Cerebellar cortex (tissue), 1 donor: ENCODE measurements around the gene MXRA8.
"Not testable (repeated sequence)": the region's sequence is repeated elsewhere in the genome, so short reads cannot be mapped to it uniquely, and the experiment has no call there.

Source experiments
- DNase-seq: peaks from one replicate; pipeline ENCODE4 v3.0.0-alpha.2; 2015; ENCODE audit warnings: low spot score

MXRA8 gene

DNA sequence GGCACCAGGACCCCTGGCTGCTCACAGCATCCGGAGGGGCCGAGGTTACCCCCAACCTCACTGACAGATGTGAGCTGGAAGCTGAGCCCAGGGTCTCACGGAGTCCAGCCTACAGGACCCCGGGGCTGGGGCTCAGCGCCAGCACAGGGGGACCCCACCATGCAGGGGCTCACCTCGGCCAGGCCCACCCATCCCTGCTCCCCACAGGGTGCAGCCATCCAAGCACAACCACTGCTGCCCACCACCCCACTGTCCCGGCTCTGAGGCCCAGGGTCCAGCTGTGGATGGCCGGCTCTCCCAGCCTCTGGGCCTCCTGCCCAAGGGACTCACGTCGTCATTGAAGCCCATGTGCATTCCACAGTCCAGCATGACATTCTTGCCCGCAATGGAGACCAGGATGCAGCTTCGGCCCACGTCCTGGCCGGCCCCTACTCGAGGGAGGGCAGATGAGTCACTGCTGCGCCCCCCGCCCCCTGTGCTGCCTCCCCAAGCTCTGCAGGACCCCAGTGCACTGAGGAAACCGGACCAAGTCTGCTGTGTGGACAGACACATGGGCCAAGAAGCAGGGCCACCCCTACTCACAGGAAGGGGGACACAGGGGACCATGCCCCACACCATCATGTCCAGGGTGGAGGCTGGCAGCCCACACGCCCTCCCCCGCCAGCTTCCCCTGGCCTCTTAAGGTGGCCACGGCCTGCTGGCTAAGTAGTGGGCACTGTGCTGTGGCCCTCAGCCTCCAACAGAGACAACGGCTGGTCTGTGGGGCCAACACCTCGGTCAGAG is 37.5 kb downstream of the MXRA8 start:
- DNase-seq = no peak

DNA sequence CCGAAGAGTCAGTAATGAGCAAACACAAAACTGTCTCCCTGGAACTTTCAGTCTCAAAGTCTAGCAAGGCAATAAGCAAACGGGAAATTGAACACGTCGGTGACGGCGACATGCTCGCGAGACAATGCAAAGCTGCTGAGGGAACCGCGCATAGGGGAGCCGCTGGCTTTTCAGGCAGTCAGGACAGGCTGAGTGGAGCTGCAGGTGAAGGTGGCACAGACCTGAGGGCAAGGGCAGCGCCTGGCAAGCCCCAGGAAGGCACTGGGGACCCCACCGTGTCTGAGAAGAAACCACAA is 38.8 kb downstream of the MXRA8 start:
- no peak for DNase-seq

DNA sequence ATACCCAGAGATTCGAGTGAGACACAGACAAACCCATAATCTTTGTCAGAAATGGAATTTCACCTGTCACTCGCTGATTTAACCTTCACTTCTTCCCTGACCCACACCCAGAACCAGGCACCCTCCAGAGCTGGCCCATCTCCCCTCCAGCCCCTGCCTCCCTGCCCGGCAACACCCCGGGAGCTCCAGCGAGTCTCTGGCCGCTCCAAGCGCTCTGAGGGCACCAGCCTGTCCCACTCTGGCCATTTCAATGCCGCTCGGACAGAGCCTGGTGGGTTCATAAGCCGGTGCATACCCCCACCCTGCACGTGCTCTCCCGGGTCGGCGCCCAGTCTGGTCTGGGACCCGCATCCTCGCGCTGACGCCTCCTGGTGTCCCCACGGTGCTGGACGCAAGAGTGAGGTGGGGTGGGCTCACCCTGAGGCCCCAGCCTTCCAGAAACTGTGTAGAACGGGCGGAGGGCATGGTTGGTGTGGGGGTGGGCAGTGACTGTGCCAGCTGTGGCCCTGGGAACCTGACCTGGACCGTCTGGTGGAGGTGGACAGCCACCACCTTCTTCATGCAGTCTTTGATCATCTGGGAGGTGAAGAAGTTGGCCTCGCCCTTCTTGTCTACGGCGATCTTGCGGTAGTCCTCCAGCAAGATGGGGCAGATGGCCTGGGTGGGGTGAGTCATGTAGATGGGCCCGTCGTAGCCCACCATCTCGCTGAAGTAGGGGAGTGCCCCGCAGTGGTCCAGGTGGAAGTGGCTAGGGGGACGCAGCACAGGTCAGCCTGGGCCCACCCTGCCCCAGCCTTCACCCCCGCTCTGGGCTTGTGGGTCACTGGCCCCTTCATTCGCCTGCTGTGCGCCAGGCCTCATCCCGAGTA is 39.3 kb downstream of the MXRA8 start:
- no peak for DNase-seq

DNA sequence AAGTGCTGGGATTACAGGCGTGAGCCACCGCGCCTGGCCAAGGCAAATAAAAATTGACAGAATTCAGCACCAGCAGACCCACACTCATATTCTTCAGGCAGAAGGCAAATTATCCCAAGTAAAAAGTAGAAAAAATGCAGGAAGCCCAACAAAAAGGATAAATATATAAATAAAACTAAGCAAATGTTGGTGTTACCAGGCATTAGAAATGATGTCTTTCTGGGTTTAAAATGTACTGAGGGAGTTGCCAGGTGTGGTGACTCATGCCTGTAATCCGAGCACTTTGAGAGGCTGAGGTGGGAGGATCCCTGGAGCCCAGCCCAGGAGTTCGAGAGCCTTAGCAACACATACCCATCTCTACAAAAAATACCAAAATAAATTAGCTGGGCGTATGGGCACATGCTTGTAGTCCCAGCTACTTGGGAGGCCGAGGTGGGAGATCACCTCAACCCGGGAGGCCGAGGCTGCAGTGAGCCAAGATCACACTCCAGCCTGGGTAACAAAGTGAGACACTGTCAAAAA is 40.2 kb downstream of the MXRA8 start:
- no peak for DNase-seq

DNA sequence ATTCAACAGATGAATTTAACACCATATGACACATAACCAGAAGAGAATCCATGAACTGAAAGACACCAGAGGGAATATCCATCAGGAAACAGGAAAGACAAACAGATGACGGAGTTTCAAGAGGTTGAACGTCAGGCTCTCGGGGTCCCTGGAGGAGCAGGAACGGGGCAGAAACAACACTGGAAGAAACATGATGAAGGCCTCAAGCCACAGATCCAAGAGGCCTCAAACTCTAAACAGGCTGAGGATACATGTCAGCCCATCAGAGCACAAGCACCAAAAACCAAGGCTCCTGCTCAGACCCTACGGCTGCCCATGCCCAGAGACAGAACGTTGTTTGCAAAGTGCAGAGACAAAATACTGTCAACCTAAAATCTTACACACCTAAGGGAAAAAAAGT is 40.9 kb downstream of the MXRA8 start:
- DNase-seq = no peak

DNA sequence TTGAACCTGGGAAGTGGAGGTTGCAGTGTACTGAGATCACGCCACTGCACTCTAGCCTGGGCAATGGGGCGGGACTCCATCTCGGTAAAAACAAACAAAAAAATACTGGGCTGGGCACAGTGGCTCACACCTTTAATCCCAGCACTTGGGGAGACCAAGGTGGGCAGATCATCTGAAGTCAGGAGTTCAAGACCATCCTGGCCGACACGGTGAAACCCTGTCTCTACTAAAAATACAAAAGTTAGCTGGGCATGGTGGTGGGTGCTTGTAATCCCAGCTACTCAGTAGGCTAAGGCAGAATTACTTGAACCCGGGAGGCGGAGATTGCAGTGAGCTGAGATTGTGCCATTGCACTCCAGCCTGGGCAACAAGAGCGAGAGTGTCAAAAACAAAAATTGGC is 42.2 kb downstream of the MXRA8 start:
- not testable (repeated sequence) for DNase-seq

DNA sequence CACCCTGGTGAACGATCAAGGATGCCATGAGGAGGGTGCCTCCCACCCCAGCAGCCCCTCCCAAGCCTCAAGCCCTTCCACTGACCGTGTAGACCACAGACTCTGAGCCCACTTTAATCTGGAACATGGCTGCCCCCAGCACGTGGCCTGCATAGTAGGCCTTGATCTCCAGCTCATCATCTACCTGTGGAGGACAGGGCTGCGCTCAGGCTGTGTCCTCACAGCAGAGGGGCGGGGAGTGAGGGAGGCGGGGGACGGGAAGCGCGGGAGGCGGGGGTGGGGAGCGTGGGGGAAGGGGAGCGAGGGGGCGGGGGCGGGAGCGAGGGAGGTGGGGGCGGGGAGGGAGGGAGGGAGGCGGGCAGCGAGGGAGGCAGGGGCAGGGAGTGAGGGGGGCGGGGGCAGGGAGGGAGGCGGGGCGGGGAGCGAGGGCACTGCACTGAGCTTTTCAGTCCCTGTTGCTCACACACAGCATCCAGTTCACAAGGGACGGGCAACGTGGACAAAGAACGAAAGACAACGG is 42.9 kb downstream of the MXRA8 start:
- DNase-seq = no peak

DNA sequence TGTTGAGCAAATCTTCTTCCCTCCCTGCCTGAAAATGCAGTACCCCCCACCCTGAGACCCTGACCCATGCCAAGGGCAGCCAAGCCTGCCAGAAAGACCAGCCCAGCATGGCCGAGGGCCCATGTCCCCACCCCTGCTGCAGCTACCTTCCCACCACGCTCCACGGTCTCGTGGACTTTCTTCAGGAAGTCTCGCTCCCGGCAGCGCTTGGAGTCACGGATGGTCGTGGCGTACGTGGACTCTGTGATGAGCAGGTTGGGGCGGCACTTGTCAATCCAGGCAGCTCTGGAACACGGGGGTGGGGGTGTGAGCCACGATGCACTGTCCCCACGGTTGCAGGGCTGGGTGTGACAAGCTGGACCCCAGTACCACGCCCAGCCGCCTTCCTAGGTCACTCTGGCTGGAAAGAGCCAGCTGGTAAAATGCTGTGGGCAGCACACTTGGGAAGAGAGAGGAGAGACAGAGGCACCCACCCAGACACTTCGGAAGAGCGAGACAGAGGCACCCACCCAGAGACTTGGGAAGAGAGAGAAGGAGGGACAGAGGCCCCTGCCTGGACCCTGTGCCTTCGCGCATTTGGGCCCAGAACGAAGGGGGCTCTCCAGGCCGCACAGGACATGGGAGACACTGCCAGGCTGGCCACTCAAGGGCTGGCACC is 43.5 kb downstream of the MXRA8 start:
- no peak for DNase-seq

DNA sequence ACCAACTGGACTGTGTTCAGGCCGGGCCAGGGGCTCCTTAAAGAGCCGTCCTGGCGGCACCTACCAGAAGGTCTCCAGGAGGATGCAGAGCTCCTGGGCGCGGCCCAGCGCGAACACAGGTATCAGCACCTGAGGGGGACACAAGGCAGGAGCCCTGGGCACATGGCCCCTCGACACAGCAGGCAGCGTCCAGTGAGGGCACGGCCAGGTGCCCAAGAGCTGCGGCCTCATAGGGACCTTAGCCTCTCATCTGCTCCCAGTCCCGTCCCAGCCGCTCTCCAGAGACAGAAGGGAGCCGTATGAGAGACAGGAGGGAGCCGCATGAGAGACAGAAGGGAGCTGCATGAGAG is 44.1 kb downstream of the MXRA8 start:
- DNase-seq = no peak

DNA sequence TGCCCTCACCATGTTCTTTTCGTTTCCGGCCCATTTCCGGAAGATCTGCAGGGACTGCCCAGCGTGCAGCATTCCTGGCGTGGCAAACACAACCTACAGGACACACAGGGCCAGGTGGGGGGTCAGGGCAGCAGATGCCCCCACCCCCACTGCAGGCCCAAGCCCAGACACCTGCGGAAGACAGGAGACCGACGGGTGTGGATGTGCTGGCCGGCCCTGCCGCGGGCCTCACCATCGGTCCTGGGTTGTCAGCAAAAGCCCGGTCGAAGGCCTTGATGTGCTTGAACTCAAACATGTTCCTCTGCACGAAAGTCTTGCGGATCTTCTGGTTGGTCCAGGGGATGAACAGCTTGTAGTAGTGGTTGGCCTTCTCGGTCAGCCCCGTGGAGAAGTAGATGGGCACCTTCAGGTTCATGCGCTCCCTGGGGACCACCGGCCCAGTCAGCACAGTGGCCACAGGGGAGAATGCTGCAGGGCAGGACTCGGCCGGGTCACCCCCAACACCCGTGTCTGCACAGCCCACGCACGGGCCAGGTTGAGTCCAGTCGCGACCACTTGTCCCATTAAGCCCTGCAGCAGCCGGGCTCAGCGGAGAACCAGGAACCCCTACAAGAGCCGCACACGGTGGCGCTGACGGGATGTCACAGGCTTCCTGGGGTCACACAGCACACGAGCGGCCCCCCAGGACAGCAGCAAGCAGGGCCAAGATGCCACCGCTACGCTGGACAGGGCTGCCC is 44.7 kb downstream of the MXRA8 start:
- DNase-seq = no peak

DNA sequence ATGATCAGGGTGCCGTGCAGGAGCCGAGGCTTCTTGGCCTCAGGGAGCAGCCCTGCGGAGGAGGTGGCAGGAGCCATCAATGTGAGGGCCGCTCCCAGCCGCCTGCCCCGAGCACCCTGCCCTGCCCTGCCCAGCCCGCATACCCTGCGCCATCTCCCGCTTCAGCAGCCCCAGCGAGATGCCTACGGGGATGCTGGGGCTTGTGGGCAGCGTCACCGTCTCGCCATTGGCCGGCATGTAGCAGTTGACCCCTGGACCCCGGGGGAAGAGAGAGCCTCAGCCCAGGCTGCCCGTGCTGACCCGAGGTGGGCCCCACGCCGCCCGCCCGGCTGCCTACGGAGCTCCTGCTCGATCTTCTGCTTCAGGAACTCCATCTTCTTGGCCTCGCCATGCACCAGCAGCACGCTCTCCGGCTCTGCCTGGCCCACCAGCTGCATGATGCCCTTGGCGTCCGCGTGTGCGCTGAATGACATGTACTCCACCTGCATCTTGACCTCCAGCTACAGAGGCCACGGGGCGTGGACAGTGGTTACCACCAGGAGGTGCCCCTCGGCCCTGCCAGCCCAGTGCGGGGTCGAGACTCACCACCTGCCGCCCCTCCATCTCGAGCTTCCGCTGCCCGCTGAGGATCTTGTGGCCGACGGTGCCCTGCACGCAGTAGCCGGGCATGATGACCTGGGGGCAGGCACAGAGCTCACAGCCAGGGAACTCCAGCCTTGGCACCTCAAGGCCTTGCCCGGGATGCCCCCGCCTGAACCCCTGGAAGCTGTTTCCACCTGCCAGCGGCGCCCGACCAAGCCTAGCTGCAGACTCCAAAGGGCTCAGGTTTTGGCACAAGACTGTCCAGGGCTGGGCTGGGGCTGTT is 45.7 kb downstream of the MXRA8 start:
- no peak for DNase-seq

DNA sequence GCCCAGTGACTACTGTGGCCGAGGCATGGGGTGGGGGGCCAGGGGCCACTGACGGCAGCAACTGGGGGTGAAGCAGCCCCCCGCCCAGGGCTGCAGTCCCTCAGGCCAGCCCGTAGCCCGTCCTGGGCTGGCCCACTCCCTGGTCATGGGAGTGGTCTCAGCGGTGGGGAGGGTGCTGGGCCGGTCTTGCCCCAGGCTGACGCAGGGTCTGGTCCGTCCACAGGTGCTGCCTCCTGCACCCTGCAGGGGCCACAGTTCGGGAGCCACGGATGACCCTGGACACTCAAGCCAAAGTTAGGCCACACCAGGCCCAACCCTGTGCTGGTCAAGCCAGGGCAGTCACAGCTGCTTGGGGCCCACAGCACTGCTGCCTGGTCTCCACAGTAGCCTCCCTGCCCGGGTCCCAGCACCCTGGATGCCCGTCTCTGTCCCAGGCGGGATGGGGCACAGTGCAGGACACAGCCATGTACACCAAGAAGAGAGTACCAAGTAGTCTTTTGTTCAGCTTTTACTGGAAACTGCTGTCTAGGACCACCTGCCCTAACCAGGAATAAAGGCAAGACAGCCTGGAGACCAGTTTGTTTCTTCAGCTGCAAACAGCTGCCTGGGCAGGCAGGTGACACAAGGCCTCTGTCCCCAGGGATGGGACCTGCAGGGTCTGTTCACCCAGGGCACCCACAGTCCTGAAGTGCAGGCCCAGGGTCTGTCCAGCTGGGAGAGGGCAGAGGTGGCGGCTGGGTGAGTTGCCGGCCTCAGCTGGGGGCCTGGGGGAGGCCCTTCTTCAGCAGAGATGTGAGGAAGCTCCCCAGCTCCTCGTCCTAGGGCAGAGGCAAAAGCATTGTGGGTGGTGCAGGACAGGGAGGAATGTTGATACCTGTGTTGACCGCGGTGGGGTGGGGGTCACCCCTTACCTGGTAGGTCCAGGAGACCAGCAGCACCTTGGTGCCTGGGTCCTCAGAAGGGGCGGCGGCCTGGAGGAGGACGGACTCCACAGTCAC is 46.9 kb downstream of the MXRA8 start:
- no peak for DNase-seq

DNA sequence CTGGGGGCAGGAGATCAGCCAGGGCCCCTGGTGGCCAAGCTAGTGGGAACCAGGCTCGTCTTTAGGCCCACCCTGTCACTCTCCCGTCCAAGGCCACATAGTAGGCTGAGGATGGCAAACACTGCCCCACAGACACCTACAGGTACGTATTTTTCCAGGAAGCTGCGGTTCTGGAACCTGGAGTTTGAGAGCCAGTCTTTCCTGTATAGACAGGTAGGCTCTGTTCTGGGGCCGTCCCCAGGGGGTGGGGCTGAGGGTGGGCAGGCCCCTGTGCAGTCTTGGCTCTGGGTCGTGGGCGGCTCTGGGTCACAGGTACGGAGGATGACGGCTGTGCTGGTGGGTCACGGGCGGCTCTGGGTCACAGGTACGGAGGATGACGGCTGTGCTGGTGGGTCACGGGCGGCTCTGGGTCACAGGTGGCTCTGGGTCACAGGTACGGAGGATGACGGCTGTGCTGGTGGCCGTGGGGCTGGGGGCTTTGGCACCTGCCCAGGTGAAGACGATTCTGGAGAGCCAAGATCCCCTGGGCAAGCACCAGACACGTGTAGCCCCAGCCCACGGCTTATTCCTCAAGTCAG is 47.8 kb downstream of the MXRA8 start:
- DNase-seq = no peak

DNA sequence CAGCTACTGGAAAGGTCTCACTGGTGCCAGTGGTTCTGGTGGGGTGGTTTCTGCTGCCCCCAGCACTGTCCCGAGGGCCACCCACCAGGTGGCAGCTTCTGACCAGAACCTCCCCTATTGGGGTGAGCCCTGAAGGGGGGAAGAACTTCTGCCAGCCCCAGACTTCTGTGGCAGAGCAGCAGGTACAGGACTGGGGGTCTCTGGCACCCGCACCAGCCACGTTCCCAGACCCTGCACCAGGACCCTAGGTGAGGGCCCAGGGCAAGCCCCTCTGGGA is 48.3 kb downstream of the MXRA8 start:
- DNase-seq = no peak

DNA sequence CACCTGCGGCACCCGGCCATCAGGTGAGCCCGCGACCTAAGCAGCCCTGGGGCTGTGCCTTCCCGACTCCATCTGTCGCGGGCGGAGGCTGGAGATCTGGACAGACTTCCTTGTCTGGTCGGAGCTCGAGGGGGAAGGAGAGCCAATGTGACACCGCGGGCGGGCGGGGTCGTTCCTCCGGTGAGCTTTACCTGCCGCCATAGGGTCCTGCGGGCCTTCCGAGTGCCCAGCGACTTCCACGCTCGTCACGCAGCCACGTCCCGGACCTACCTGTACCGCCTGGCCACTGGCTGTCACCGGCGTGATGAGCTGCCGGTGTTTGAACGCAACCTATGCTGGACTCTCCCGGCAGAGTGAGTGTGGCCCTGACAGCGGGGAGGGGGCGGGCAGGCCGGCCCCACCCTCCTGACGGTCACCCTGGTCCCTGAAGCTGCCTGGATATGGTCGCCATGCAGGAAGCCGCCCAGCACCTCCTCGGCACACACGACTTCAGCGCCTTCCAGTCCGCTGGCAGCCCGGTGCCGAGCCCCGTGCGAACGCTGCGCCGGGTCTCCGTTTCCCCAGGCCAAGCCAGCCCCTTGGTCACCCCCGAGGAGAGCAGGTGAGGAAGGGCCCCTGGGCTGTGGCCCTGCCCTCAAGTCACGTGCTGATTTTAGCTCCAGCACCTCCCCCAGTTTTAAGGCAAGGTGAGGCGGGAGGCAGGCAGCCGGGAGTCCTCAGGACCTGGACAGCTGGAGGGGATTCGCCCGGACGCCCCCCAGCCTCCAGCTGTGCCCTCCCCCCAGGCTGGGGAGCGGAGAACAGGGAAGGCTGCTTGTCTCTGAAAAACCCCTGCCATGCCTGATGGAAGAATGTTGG is 48.9 kb downstream of the MXRA8 start:
- peak; percentile 42 for DNase-seq

DNA sequence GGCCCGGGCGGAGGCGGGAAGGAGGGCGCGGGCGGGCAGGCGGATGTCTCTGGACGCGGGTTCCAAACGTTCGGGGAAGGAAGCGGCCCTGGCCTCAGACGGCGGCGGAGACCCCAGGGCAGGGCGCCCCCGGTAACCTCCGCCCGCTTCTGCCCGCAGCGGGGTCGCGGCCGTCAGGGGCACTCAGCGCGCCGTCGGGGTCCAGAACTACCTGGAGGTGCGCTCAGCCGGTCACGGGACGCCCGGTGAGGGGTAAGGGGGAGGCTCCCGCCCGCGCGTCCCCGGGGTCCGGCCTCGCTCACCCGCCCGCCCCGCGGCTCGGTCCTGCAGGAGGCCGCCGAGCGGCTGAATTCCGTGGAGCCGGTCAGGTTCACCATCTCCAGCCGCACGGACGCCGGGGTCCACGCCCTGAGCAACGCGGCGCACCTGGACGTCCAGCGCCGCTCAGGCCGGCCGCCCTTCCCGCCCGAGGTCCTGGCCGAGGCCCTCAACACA is 49.6 kb downstream of the MXRA8 start:
- no peak for DNase-seq

DNA sequence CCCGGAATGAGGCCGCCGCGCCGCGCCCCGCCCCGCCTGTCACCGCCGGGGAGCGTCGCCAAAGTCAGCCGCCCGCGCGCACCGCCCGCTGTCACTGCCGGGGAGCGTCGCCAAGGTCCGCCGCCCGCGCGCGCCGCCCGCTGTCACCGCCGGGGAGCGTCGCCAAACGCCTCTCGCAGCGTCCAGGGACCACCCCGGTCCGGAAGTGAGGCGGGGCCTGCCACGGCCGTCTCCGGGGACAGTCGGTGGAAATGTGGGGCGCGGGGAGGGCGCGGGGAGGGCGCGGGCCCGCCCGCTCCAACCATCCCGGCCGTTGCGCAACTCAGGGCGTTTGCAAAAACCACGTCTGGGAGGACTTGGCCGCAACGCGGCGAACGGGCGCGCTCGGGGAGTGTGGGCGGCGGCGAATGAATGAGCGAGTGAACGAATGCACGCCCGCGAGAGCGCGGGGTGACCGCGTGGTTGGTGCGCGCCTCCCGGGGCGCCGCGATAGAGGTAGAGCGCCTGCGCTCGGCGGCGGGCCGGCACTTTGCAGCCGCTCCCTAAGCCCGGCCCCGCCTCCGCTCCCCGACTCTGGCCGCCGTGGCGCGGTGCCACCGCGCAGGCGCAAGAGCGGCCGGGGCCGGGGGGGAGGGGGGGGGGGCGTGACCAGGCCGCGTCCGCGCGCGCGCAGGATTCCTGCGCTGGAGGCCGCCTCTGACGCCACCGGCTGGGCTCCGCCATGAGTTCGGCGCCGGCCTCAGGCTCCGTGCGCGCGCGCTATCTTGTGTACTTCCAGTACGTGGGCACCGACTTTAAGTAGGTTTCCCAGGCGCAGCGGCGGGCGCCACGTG is 50.2 kb downstream of the MXRA8 start, which contains the start of the genes ACAP3 and PUSL1:
Gene ACAP3 (minus strand): TSS at position 8 of the 833 bp plus-strand sequence. CDS start 115 bp downstream, outside the sequence.
Gene PUSL1 (plus strand): TSS at position 675 of the 833 bp plus-strand sequence. CDS start 47 bp downstream, at position 722.
- DNase-seq = peak; percentile 84
